H1 (cell line): ENCODE data around the gene ASRGL1. TPM values are rescaled to one million over a fixed set of nuclear protein-coding genes. Genes with fewer than 3 reads are reported as not detected.
"Not testable (repeated sequence)": the region's sequence is repeated elsewhere in the genome, so short reads cannot be mapped to it uniquely, and the experiment has no call there.

Experiments used
- CTCF ChIA-PET: fragments of 300-600 bp; sonication (Branson Sonifier 250); formaldehyde crosslinking; loops from one replicate; lab custom pipeline; 2021; ENCODE audit not compliant: partially characterized antibody; lab: Charles Lee
- POLR2A ChIA-PET: fragments of 300-600 bp; sonication (Branson Sonifier 250); formaldehyde crosslinking; loops from one replicate; lab custom pipeline; 2021; ENCODE audit warnings: inconsistent platforms; ENCODE audit not compliant: partially characterized antibody; lab: Charles Lee
- DNase-seq, 2 experiments: peaks; one replicate each; pipeline versions ENCODE4 v3.0.0 to v3.0.0-alpha.2; 2010 to 2022; ENCODE audit warnings: low spot score in 2 of 2, low read depth in 1 of 2, mixed read lengths in 1 of 2
- FAIRE-seq: peaks from 2 replicates; lab custom pipeline; 2011; peaks lifted over from hg19 to GRCh38; lab: Jason Lieb, UNC
- H2AFZ ChIP-seq: 2 replicates; pipeline ENCODE4 v1.8.1; 2012; ENCODE audit warnings: low read length, inconsistent platforms
- H2AK5ac ChIP-seq: 2 replicates; pipeline ENCODE4 v1.6.1; 2013; ENCODE audit warnings: low read depth, low read length
- H2BK120ac ChIP-seq: replicated peaks from 2 replicates; pipeline ENCODE3; 2013; ENCODE audit warnings: low read depth, low read length, inconsistent platforms
- H2BK12ac ChIP-seq: 2 replicates; pipeline ENCODE4 v1.6.1; 2013; ENCODE audit warnings: low read depth, low read length
- H2BK15ac ChIP-seq: 2 replicates; pipeline ENCODE4 v1.6.1; 2013; ENCODE audit warnings: low read length
- H2BK20ac ChIP-seq: 2 replicates; pipeline ENCODE4 v1.6.1; 2013; ENCODE audit warnings: low read length
- H2BK5ac ChIP-seq: 2 replicates; pipeline ENCODE4 v1.6.1; 2013; ENCODE audit warnings: low read depth, low read length
- H3K14ac ChIP-seq: 2 replicates; pipeline ENCODE4 v1.6.1; 2013; ENCODE audit warnings: inconsistent platforms; ENCODE audit not compliant: insufficient read length
- H3K18ac ChIP-seq: 2 replicates; pipeline ENCODE4 v1.6.1; 2013; ENCODE audit warnings: low read length; ENCODE audit errors: extremely low read depth
- H3K23ac ChIP-seq: 2 replicates; pipeline ENCODE4 v1.6.1; 2013; ENCODE audit warnings: inconsistent platforms; ENCODE audit not compliant: insufficient read length
- H3K23me2 ChIP-seq: 2 replicates; pipeline ENCODE4 v1.6.1; 2013; ENCODE audit warnings: low read depth, low read length
- H3K27ac ChIP-seq: 2 replicates; pipeline ENCODE4 v1.6.1; 2011; ENCODE audit warnings: low read depth, low read length, inconsistent platforms
- H3K27me3 ChIP-seq, 4 experiments: replicated peaks in 1 of 4; 1 replicate in 1 of 4; 2 replicates in 3 of 4; pipeline versions ENCODE4 v1.6.1 to v1.8.1; 2011 to 2013; ENCODE audit warnings: low read length in 3 of 4, mild to moderate bottlenecking in 3 of 4, inconsistent platforms in 2 of 4, mixed read lengths in 2 of 4, moderate library complexity in 1 of 4; ENCODE audit not compliant: control insufficient read depth in 3 of 4, insufficient read depth in 3 of 4; ENCODE audit errors: extremely low read depth in 1 of 4
- H3K36me3 ChIP-seq, 4 experiments: 2 replicates each; pipeline versions ENCODE4 v1.6.1 to v1.8.1; 2011 to 2013; ENCODE audit warnings: mild to moderate bottlenecking in 4 of 4, low read length in 3 of 4, moderate library complexity in 2 of 4, control low read depth in 1 of 4, inconsistent platforms in 1 of 4; ENCODE audit not compliant: insufficient read depth in 4 of 4, control insufficient read depth in 2 of 4
- H3K4ac ChIP-seq: replicated peaks from 2 replicates; pipeline ENCODE3; 2013; ENCODE audit warnings: low read length, low read depth, mixed read lengths, inconsistent platforms; ENCODE audit not compliant: insufficient read length
- H3K4me1 ChIP-seq, 4 experiments: replicated peaks in 1 of 4; 1 replicate in 1 of 4; 2 replicates in 3 of 4; pipeline versions ENCODE4 v1.6.1 to v1.8.1; 2011 to 2013; ENCODE audit warnings: low read length in 3 of 4, inconsistent platforms in 2 of 4, mixed read lengths in 1 of 4; ENCODE audit not compliant: insufficient read depth in 4 of 4, control insufficient read depth in 3 of 4
- H3K4me2 ChIP-seq, 2 experiments: 2 replicates each; pipeline versions ENCODE4 v1.6.1 to v1.8.1; 2011 to 2013; ENCODE audit warnings: low read depth in 2 of 2, low read length in 2 of 2, control low read depth in 1 of 2, inconsistent platforms in 1 of 2, mild to moderate bottlenecking in 1 of 2; ENCODE audit not compliant: insufficient read depth in 1 of 2
- H3K4me3 ChIP-seq, 4 experiments: fragments of 200-600, 300-600 bp in 1 of 4; sonication (generic), shearing (Covaris generic), sonication (Bioruptor Twin) in 1 of 4; 2 replicates each; pipeline versions ENCODE4 v1.5.1 to v1.8.1; 2011 to 2016; ENCODE audit warnings: low read length in 4 of 4, low read depth in 3 of 4, control low read depth in 2 of 4, inconsistent platforms in 2 of 4, mild to moderate bottlenecking in 2 of 4, mixed read lengths in 1 of 4, moderate library complexity in 1 of 4; ENCODE audit not compliant: insufficient read depth in 2 of 4; ENCODE audit errors: extremely low read depth in 1 of 4
- H3K56ac ChIP-seq: replicated peaks from 2 replicates; pipeline ENCODE3; 2013; ENCODE audit warnings: low read depth, mild to moderate bottlenecking, mixed read lengths, low read length, inconsistent platforms; ENCODE audit not compliant: insufficient read length
- H3K79me1 ChIP-seq: 2 replicates; pipeline ENCODE4 v1.6.1; 2013; ENCODE audit warnings: low read depth, low read length, control low read depth
- H3K79me2 ChIP-seq, 2 experiments: 2 replicates each; pipeline versions ENCODE4 v1.6.1 to v1.8.1; 2012 to 2013; ENCODE audit warnings: low read length in 2 of 2, mild to moderate bottlenecking in 2 of 2, inconsistent platforms in 1 of 2; ENCODE audit not compliant: insufficient read depth in 2 of 2, control insufficient read depth in 1 of 2
- H3K9ac ChIP-seq, 4 experiments: replicated peaks in 1 of 4; 1 replicate in 1 of 4; 2 replicates in 3 of 4; pipeline versions ENCODE4 v1.6.1 to v1.8.1; 2011 to 2013; ENCODE audit warnings: low read depth in 3 of 4, low read length in 3 of 4, control low read depth in 2 of 4, mild to moderate bottlenecking in 2 of 4, moderate library complexity in 2 of 4, inconsistent platforms in 1 of 4; ENCODE audit errors: extremely low read depth in 1 of 4
- H3K9me3 ChIP-seq, 2 experiments: 2 replicates each; pipeline versions ENCODE4 v1.6.1 to v1.8.1; 2012 to 2013; ENCODE audit warnings: mild to moderate bottlenecking in 2 of 2, moderate library complexity in 2 of 2, control low read depth in 1 of 2, inconsistent platforms in 1 of 2, low read depth in 1 of 2, low read length in 1 of 2, mixed read lengths in 1 of 2; ENCODE audit not compliant: insufficient read depth in 2 of 2
- H4K20me1 ChIP-seq, 2 experiments: replicated peaks in 1 of 2; 2 replicates each; pipeline versions ENCODE3 to v1.8.1; 2011 to 2013; ENCODE audit warnings: inconsistent platforms in 2 of 2, low read length in 2 of 2, mild to moderate bottlenecking in 1 of 2; ENCODE audit not compliant: insufficient read depth in 2 of 2, control insufficient read depth in 1 of 2
- H4K5ac ChIP-seq: 2 replicates; pipeline ENCODE4 v1.6.1; 2013; ENCODE audit warnings: low read length, low read depth, mixed read lengths, inconsistent platforms; ENCODE audit not compliant: insufficient read length
- H4K8ac ChIP-seq: 2 replicates; pipeline ENCODE4 v1.8.0; 2013; ENCODE audit warnings: mild to moderate bottlenecking, moderate library complexity, low read length, inconsistent platforms; ENCODE audit not compliant: insufficient read depth; ENCODE audit errors: extremely low read depth
- H4K91ac ChIP-seq: replicated peaks from 2 replicates; pipeline ENCODE3; 2013; ENCODE audit warnings: low read length, mixed read lengths, inconsistent platforms; ENCODE audit not compliant: insufficient read length
- WGBS, 2 experiments: shearing (Covaris generic) in 1 of 2; methylation state at CpG; one replicate each; pipeline versions ENCODE4 v1.1.6 to v1.1.7; 2013 to 2015; ENCODE audit warnings: low lambda C conversion rate in 2 of 2, mixed read lengths in 2 of 2, inconsistent platforms in 1 of 2, low coverage in 1 of 2, missing lambda C conversion rate in 1 of 2; ENCODE audit not compliant: insufficient replicate concordance in 2 of 2, insufficient coverage in 1 of 2, insufficient read length in 1 of 2; ENCODE audit errors: extremely low coverage in 1 of 2, missing lambda C conversion rate in 1 of 2; 5-methylcytosine and 5-hydroxymethylcytosine counted together
- polyA plus RNA-seq, 7 experiments: library from polyadenylated mRNA; depleted of rRNA in 3 of 7; stranded (reverse) in 5 of 7; unstranded in 2 of 7; fragments of >200 nt in 5 of 7; fragments of 200-250 nt in 2 of 7; gene quantifications; 1 replicate in 5 of 7; 2 replicates in 1 of 7; 4 replicates in 1 of 7; pipeline versions ENCODE4 v1.2.1 to v1.2.3, GENCODE V29; 2011 to 2013; ENCODE audit warnings: missing spikeins in 2 of 7, mixed read lengths in 2 of 7
- total RNA-seq: library from RNA; stranded (reverse); fragmentation: NEBNext Ultra II Directional; extraction: Animal tissue kit (Norgen Biotek cat#: 25700); gene quantifications from 2 replicates; pipeline ENCODE4 v1.2.1, GENCODE V29; 2021

Gene ASRGL1
- total and polyA plus RNA-seq, 2 of the 8 experiments (the other 6 are each of a cell fraction or from before 2014, with no cell fraction given) = 19.9 to 23.5 TPM

DNA sequence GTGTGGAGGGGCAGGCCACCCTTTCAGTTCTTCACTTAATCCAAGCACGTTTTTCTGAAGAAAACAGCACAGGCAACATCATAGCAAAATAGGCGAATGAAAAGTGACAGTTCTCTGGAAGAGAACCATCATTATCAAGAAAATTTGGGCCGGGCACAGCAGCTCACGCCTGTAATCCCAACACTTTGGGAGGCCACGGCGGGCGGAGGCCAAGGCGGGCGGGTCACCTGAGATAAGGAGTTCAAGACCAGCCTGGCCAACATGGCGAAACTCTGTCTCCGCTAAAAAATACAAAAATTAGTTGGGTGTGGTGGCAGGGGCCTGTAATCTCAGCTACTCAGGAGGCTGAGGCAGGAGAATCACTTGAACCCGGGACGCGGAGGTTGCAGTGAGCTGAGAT lies 9.7 kb upstream of the ASRGL1 start:
- not testable (repeated sequence) for FAIRE-seq, H4K91ac ChIP-seq, H2BK120ac ChIP-seq, H4K5ac ChIP-seq, H2AK5ac ChIP-seq, DNase-seq, H2BK12ac ChIP-seq, H3K4me1 ChIP-seq, H2AFZ ChIP-seq, H3K14ac ChIP-seq, H3K4ac ChIP-seq, H3K27ac ChIP-seq, H3K23ac ChIP-seq, H3K9ac ChIP-seq, H3K4me3 ChIP-seq, H3K27me3 ChIP-seq, H2BK15ac ChIP-seq, H4K20me1 ChIP-seq, H3K23me2 ChIP-seq, H3K79me2 ChIP-seq, H3K18ac ChIP-seq, H3K9me3 ChIP-seq, H4K8ac ChIP-seq, H3K36me3 ChIP-seq, H3K79me1 ChIP-seq, H2BK20ac ChIP-seq, H3K56ac ChIP-seq, H3K4me2 ChIP-seq, H2BK5ac ChIP-seq
- ChIA-PET CTCF (interaction anchor here (0.6 to 2.6 kb wide), 9 partner anchors 11 to 876 kb away, joined by 3 to 7 read pairs (median 3); partner anchors contain the start of gene SCGB1D2), POLR2A (interaction anchor here (0.7 kb wide), 1 partner anchor 131 kb away, joined by 3 read pairs; no protein-coding TSS in a partner anchor)
- 90% methylated on average over 14 of the region's 14 CpGs; no CpG with 5 or more reads in 1 of the 2 experiments for WGBS, 2 experiments

DNA sequence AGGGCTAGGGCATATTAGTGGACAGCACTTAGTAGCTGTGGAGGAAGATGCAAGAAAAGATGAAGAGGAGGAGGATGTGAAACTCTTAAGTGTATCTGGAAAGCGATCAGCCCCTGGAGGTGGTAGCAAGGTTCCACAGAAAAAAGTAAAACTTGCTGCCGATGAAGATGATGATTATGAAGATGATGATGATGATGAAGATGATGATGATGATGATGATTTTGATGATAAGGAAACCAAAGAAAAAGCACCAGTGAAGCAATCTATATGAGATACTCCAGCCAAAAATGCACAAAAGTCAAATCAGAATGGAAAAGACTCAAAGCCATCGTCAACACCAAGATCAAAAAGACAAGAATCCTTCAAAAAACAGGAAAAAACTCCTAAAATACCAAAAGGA lies 6.0 kb upstream of the ASRGL1 start:
- H3K4ac ChIP-seq, H3K4me3 ChIP-seq, H3K14ac ChIP-seq, H2BK15ac ChIP-seq, H2AK5ac ChIP-seq, FAIRE-seq, H3K79me1 ChIP-seq, H3K27me3 ChIP-seq, H2BK12ac ChIP-seq, H2BK20ac ChIP-seq, H3K79me2 ChIP-seq, H3K9ac ChIP-seq, DNase-seq, H3K36me3 ChIP-seq, H3K27ac ChIP-seq, H4K91ac ChIP-seq, H4K5ac ChIP-seq, H3K23me2 ChIP-seq, H3K56ac ChIP-seq, H4K20me1 ChIP-seq, POLR2A ChIA-PET, H2BK120ac ChIP-seq, H3K23ac ChIP-seq, H3K4me1 ChIP-seq, H4K8ac ChIP-seq, H3K18ac ChIP-seq, H2BK5ac ChIP-seq, H3K4me2 ChIP-seq, H2AFZ ChIP-seq, H3K9me3 ChIP-seq: not testable (repeated sequence)
- CTCF ChIA-PET = interaction anchor here (1.1 kb wide), 1 partner anchor 9 kb away, joined by 4 read pairs; no protein-coding TSS in a partner anchor
- WGBS, 2 experiments = 77 to 100% methylated on average over 1 to 3 of the region's 3 CpGs
